Measurements from ENCODE around the gene ULBP2. TPM values are rescaled to one million over a fixed set of nuclear protein-coding genes. Genes with fewer than 3 reads are reported as not detected.

ULBP2 gene
- total RNA-seq, 2 experiments from 2014 or later: 0.60 to 2.6 TPM

GRCh38 chr6:149938571-149939355, 3.1 kb upstream of the ULBP2 start:
- Histone ChIP-seq H2AFZ (ENCODE audit: low read length) (no peak overlapping the region), H3K27ac (ENCODE audit: low read depth, low read length, poor library complexity, severe bottlenecking) (no peak overlapping the region), H3K79me2 (ENCODE audit: insufficient read depth, low read depth, low read length) (no peaks in the 10 kb centered on the region), H3K4me2 (ENCODE audit: low read length) (peak overlapping the region; percentile 65), H4K20me1 (ENCODE audit: insufficient read depth, low read length) (no peaks in the 10 kb centered on the region), H3K9me2 (ENCODE audit: insufficient read depth, low read length) (no peaks in the 10 kb centered on the region), H3K4me1 (ENCODE audit: insufficient read depth, low read length, poor library complexity, severe bottlenecking) (peaks cover 5% of the 10 kb centered on the region), H3K36me3 (ENCODE audit: insufficient read depth, low read length) (no peaks in the 10 kb centered on the region), H3K4me3 (ENCODE audit: low read depth, low read length, poor library complexity, severe bottlenecking) (peak overlapping the region; percentile 48), H3K9me3 (ENCODE audit: low read length) (no peaks in the 10 kb centered on the region)
- CTCF ChIA-PET (ENCODE audit: unreplicated experiment): no interaction called here
- TF ChIP-seq EZH2phosphoT487 (IDR thresholded peaks at IDR 0.05; ENCODE audit: borderline replicate concordance, low read depth, low read length) (0 out of 2 replicates have a peak, but pooled peaks have one; percentile 35), CTCF (conservative IDR thresholded peaks at IDR 0.05; ENCODE audit: low read length) (no peak)
- POLR2A ChIA-PET: no interaction called here
- no TSS peak for BruUV-seq (replicated peaks)
- no peak for DNase-seq (ENCODE audit: low spot score)
- intact Hi-C loops (cut with micrococcal nuclease; ENCODE audit: unreplicated experiment): loop anchor here (10.0 kb wide), 1 partner anchor 456 kb away; no protein-coding TSS in a partner anchor

- no peak for DNase-seq (ENCODE audit: low spot score)
- Histone ChIP-seq H3K36me3 (ENCODE audit: insufficient read depth, low read length) (no peaks in the 10 kb centered on the region), H3K4me2 (ENCODE audit: low read length) (peak overlapping the region; percentile 65; the same call in 1 of the 2 replicates), H3K79me2 (ENCODE audit: insufficient read depth, low read depth, low read length) (no peaks in the 10 kb centered on the region), H3K9me3 (ENCODE audit: low read length) (no peaks in the 10 kb centered on the region), H3K27ac (ENCODE audit: low read depth, low read length, poor library complexity, severe bottlenecking) (no peak overlapping the region), H3K4me3 (ENCODE audit: low read depth, low read length, poor library complexity, severe bottlenecking) (no peak overlapping the region), H3K9me2 (ENCODE audit: insufficient read depth, low read length) (no peaks in the 10 kb centered on the region), H3K4me1 (ENCODE audit: insufficient read depth, low read length, poor library complexity, severe bottlenecking) (peaks cover 5% of the 10 kb centered on the region), H4K20me1 (ENCODE audit: insufficient read depth, low read length) (no peaks in the 10 kb centered on the region), H2AFZ (ENCODE audit: low read length) (no peak overlapping the region)
- CTCF ChIA-PET (ENCODE audit: unreplicated experiment): no interaction called here
- POLR2A ChIA-PET: no interaction called here
- no TSS peak for BruUV-seq (replicated peaks)
- TF ChIP-seq EZH2phosphoT487 (IDR thresholded peaks at IDR 0.05; ENCODE audit: borderline replicate concordance, low read depth, low read length) (peak; percentile 2; the same call in 1 of the 2 replicates), CTCF (conservative IDR thresholded peaks at IDR 0.05; ENCODE audit: low read length) (no peak)
- intact Hi-C loops (cut with micrococcal nuclease; ENCODE audit: unreplicated experiment): loop anchor here (10.0 kb wide), 1 partner anchor 455 kb away; no protein-coding TSS in a partner anchor
These were observed 2.5 kb upstream of the ULBP2 start for GRCh38 chr6:149939356-149939648.
